GM23338 (cell line): ENCODE measurements around the gene GKN2. TPM values are rescaled to one million over a fixed set of nuclear protein-coding genes. Genes with fewer than 3 reads are reported as not detected.

Experiments used
- ATAC-seq: fragments of 200-7000 bp; cut with Tn5 transposase; 3 replicates; pipeline ENCODE4 v1.9.1; 2020
- DNase-seq: peaks from one replicate; pipeline ENCODE4 v3.0.0-alpha.2; 2015; ENCODE audit warnings: low spot score
- H2AFZ ChIP-seq: fragments of 200-600 bp; sonication (generic); 2 replicates; pipeline ENCODE4 v1.8.0; 2016; ENCODE audit warnings: antibody characterized with exemption, mild to moderate bottlenecking, moderate library complexity
- H3F3A ChIP-seq: fragments of 200-600 bp; sonication (generic); replicated peaks from 2 replicates; pipeline ENCODE4 v1.8.0; 2017; ENCODE audit warnings: antibody characterized with exemption, mixed run types, low read depth
- H3K27ac ChIP-seq: fragments of 200-600 bp; sonication (generic); 2 replicates; pipeline ENCODE4 v1.6.1; 2016; ENCODE audit warnings: low read depth
- H3K27me3 ChIP-seq: fragments of 200-600 bp; sonication (generic); 2 replicates; pipeline ENCODE4 v1.8.0; 2016; ENCODE audit warnings: mild to moderate bottlenecking, mixed run types, moderate library complexity; ENCODE audit not compliant: insufficient read depth
- H3K36me3 ChIP-seq: fragments of 200-600 bp; sonication (generic); 2 replicates; pipeline ENCODE4 v1.8.0; 2016; ENCODE audit warnings: mild to moderate bottlenecking; ENCODE audit not compliant: insufficient read depth
- H3K4me1 ChIP-seq: fragments of 200-600 bp; sonication (generic); 2 replicates; pipeline ENCODE4 v1.8.0; 2016; ENCODE audit warnings: mild to moderate bottlenecking, moderate library complexity; ENCODE audit not compliant: insufficient read depth
- H3K4me2 ChIP-seq: fragments of 200-600 bp; sonication (generic); 2 replicates; pipeline ENCODE4 v1.7.1; 2017; ENCODE audit warnings: mixed run types
- H3K4me3 ChIP-seq: fragments of 200-600 bp; sonication (generic); 2 replicates; pipeline ENCODE4 v1.6.1; 2016; ENCODE audit warnings: mixed run types
- H3K79me2 ChIP-seq: fragments of 200-600 bp; sonication (generic); replicated peaks from 2 replicates; pipeline ENCODE4 v1.8.0; 2017; ENCODE audit warnings: mild to moderate bottlenecking; ENCODE audit not compliant: insufficient read depth
- H3K9me2 ChIP-seq: fragments of 200-600 bp; sonication (generic); 2 replicates; pipeline ENCODE4 v1.8.0; 2017; ENCODE audit not compliant: insufficient read depth
- H4K20me1 ChIP-seq: fragments of 200-600 bp; sonication (generic); replicated peaks from 2 replicates; pipeline ENCODE4 v1.8.0; 2017; ENCODE audit warnings: mild to moderate bottlenecking; ENCODE audit not compliant: insufficient read depth
- H3K27ac Mint-ChIP-seq: 2 replicates; pipeline ENCODE4 v1.8.0; 2020; ENCODE audit warnings: inconsistent platforms, mild to moderate bottlenecking, moderate library complexity, mixed read lengths
- H3K27me3 Mint-ChIP-seq: 3 replicates; pipeline ENCODE4 v1.8.0; 2022; ENCODE audit warnings: low read depth, mild to moderate bottlenecking, moderate library complexity, mixed read lengths, inconsistent platforms; ENCODE audit not compliant: insufficient read depth, poor library complexity
- H3K36me3 Mint-ChIP-seq: 3 replicates; pipeline ENCODE4 v1.8.0; 2021; ENCODE audit warnings: low read depth, mild to moderate bottlenecking, inconsistent platforms, moderate library complexity, mixed read lengths
- H3K4me1 Mint-ChIP-seq: 3 replicates; pipeline ENCODE4 v1.8.0; 2020; ENCODE audit warnings: mild to moderate bottlenecking, inconsistent platforms, mixed read lengths
- H3K4me3 Mint-ChIP-seq: 3 replicates; pipeline ENCODE4 v1.8.0; 2021; ENCODE audit warnings: moderate library complexity, mild to moderate bottlenecking, inconsistent platforms, mixed read lengths
- H3K9me3 Mint-ChIP-seq: 3 replicates; pipeline ENCODE4 v1.8.0; 2020; ENCODE audit warnings: moderate library complexity, mild to moderate bottlenecking, inconsistent platforms, mixed read lengths
- CTCF ChIP-seq, 2 experiments: fragments of 200-600 bp in 1 of 2; sonication (generic) in 1 of 2; conservative IDR thresholded peaks; 2 replicates each; pipeline versions ENCODE4 v1.5.1 to v1.6.1; 2016 to 2017; ENCODE audit warnings: antibody characterized with exemption in 2 of 2, low read depth in 2 of 2, mild to moderate bottlenecking in 2 of 2, moderate library complexity in 1 of 2
- EZH2 ChIP-seq: fragments of 200-600 bp; sonication (generic); IDR thresholded peaks from one replicate; pipeline ENCODE4 v1.8.0; 2017; ENCODE audit warnings: antibody characterized with exemption, mild to moderate bottlenecking, low read depth; ENCODE audit not compliant: unreplicated experiment
- EZH2phosphoT487 ChIP-seq: fragments of 200-600 bp; sonication (generic); IDR thresholded peaks from one replicate; pipeline ENCODE4 v1.8.1; 2018; ENCODE audit warnings: antibody characterized with exemption; ENCODE audit not compliant: unreplicated experiment
- JUNB ChIP-seq: IDR thresholded peaks from one replicate; pipeline ENCODE4 v1.6.1; 2016; ENCODE audit warnings: antibody characterized with exemption; ENCODE audit not compliant: unreplicated experiment
- NANOG ChIP-seq: IDR thresholded peaks from 2 replicates; pipeline ENCODE4 v1.6.1; 2016; ENCODE audit warnings: antibody characterized with exemption, borderline replicate concordance
- REST ChIP-seq: IDR thresholded peaks from one replicate; pipeline ENCODE4 v1.6.1; 2018; ENCODE audit warnings: antibody characterized with exemption; ENCODE audit not compliant: unreplicated experiment
- STAT1 ChIP-seq: IDR thresholded peaks from one replicate; pipeline ENCODE4 v1.6.1; 2016; ENCODE audit warnings: antibody characterized with exemption; ENCODE audit not compliant: unreplicated experiment
- ZNF114 ChIP-seq: fragments of 250-450 bp; sonication (Bioruptor Pico); IDR thresholded peaks from 2 replicates; pipeline ENCODE4 v1.5.0; 2020; ENCODE audit warnings: mild to moderate bottlenecking, moderate library complexity
- ZNF462 ChIP-seq: fragments of 250-450 bp; sonication (Bioruptor Pico); IDR thresholded peaks from 2 replicates; pipeline ENCODE4 v1.5.0; 2020; ENCODE audit warnings: mild to moderate bottlenecking, moderate library complexity
- polyA plus RNA-seq: library from polyadenylated mRNA; unstranded; fragments of >200 nt; fragmentation: Nextera tagmentation; extraction: Ambion mirVana; gene quantifications from 2 replicates; pipeline ENCODE4 v1.2.1, GENCODE V29; 2016
- total RNA-seq: library from RNA; depleted of rRNA; stranded (reverse); fragments of >200 nt; shearing (Covaris generic); gene quantifications from 2 replicates; pipeline ENCODE4 v1.2.3, GENCODE V29; 2014

The GKN2 gene
- total and polyA plus RNA-seq, 2 experiments from 2014 or later, result not detected

- TF ChIP-seq ZNF462, result no peak
- no peak for TF ChIP-seq NANOG
- TF ChIP-seq STAT1, result no peak
- TF ChIP-seq EZH2phosphoT487, result no peak
Measured at GRCh38 chr2:68901561-68901960, 51.1 kb downstream of the GKN2 start (continued).

GRCh38 chr2:68901199-68901514 lies 51.5 kb downstream of the GKN2 start:
- DNase-seq (peak; percentile 73), ATAC-seq (peak; percentile 97)
- H3K79me2 ChIP-seq, result no peaks in the 10 kb centered on the region
- no peaks in the 10 kb centered on the region for H3K4me1 ChIP-seq
- no peaks in the 10 kb centered on the region for H3K9me2 ChIP-seq
- H3K36me3 Mint-ChIP-seq, result peaks cover 7% of the 10 kb centered on the region; the same call in 2 of the 3 replicates
- no peak overlapping the region for H3K4me3 ChIP-seq
- no peak overlapping the region for H3K4me3 Mint-ChIP-seq
- no peaks in the 10 kb centered on the region for H3F3A ChIP-seq
- H3K36me3 ChIP-seq, result no peaks in the 10 kb centered on the region
- no peaks in the 10 kb centered on the region for H3K27me3 ChIP-seq
- no peak overlapping the region for H3K4me2 ChIP-seq
- H4K20me1 ChIP-seq, result no peaks in the 10 kb centered on the region
- peak overlapping the region; percentile 69; the same call in 1 of the 2 replicates for H2AFZ ChIP-seq
- H3K9me3 Mint-ChIP-seq, result peaks cover 15% of the 10 kb centered on the region
- no peak overlapping the region for H3K27ac ChIP-seq
- no peaks in the 10 kb centered on the region for H3K27me3 Mint-ChIP-seq
- no peaks in the 10 kb centered on the region for H3K4me1 Mint-ChIP-seq
- no peak overlapping the region for H3K27ac Mint-ChIP-seq
- TF ChIP-seq REST (no peak), ZNF114 (CRISPR knock-in tag) (no peak), EZH2 (no peak), JUNB (no peak), CTCF (conservative IDR thresholded peaks at IDR 0.05; ENCODE audit: low read depth in 2 of 2) (peak; percentile 66 to 88)
